K562 (cell line): ENCODE measurements around the gene HTR1D. TPM values are rescaled to one million over a fixed set of nuclear protein-coding genes. Genes with fewer than 3 reads are reported as not detected.

Experiments used
- CBFB ChIP-seq: sonication (generic); formaldehyde crosslinking; IDR thresholded peaks from 2 replicates; pipeline ENCODE4 v1.4.0; 2020; ENCODE audit warnings: mild to moderate bottlenecking, missing genetic modification reagents
- KHSRP ChIP-seq: fragments of 450-650 bp; IDR thresholded peaks from 2 replicates; pipeline ENCODE4 v1.6.1; 2017
- KLF16 ChIP-seq: IDR thresholded peaks from 2 replicates; pipeline ENCODE4 v1.6.1; 2016; ENCODE audit warnings: antibody characterized with exemption
- MED1 ChIP-seq: sonication (generic); formaldehyde crosslinking; IDR thresholded peaks from 2 replicates; pipeline ENCODE4 v1.8.1; 2023; ENCODE audit warnings: missing genetic modification reagents, borderline replicate concordance
- NEUROD1 ChIP-seq: fragments of 150-350 bp; IDR thresholded peaks from 2 replicates; pipeline ENCODE4 v1.6.1; 2014; ENCODE audit warnings: borderline replicate concordance, low read length, low read depth; ENCODE audit not compliant: partially characterized antibody
- PTTG1 ChIP-seq: fragments of 450-650 bp; IDR thresholded peaks from 2 replicates; pipeline ENCODE4 v1.6.1; 2016; ENCODE audit warnings: low read depth, mild to moderate bottlenecking, missing genetic modification characterization, missing compliant biosample characterization
- RBM25 ChIP-seq: fragments of 200-400 bp; formaldehyde crosslinking; IDR thresholded peaks from 2 replicates; pipeline ENCODE4 v1.6.1; 2018; ENCODE audit warnings: low read length, low read depth, moderate library complexity; ENCODE audit not compliant: severe bottlenecking
- SP1 ChIP-seq: sonication (generic); formaldehyde crosslinking; IDR thresholded peaks from 2 replicates; pipeline ENCODE4 v1.8.1; 2022; ENCODE audit warnings: mild to moderate bottlenecking, missing genetic modification reagents
- SREBF2 ChIP-seq: sonication (generic); formaldehyde crosslinking; IDR thresholded peaks from 2 replicates; pipeline ENCODE4 v1.4.0; 2020; ENCODE audit warnings: mild to moderate bottlenecking, missing genetic modification reagents
- TBL1XR1 ChIP-seq, 2 experiments: IDR thresholded peaks; 2 replicates each; pipeline ENCODE4 v1.6.1; 2012; ENCODE audit warnings: improper control_type of control experiment in 2 of 2, low read length in 2 of 2, mild to moderate bottlenecking in 1 of 2
- TEAD2 ChIP-seq: fragments of 450-650 bp; IDR thresholded peaks from 2 replicates; pipeline ENCODE4 v1.6.1; 2016; ENCODE audit warnings: missing genetic modification characterization, control low read depth, missing compliant biosample characterization
- ZNF76 ChIP-seq: fragments of 250-450 bp; sonication (Bioruptor Pico); IDR thresholded peaks from 2 replicates; pipeline ENCODE4 v1.4.0; 2020; ENCODE audit warnings: mild to moderate bottlenecking, moderate library complexity, borderline replicate concordance
- ZNF77 ChIP-seq: fragments of 250-450 bp; sonication (Bioruptor Pico); IDR thresholded peaks from 2 replicates; pipeline ENCODE4 v1.5.0; 2020
- ZNF79 ChIP-seq: fragments of 250-450 bp; sonication (Bioruptor Pico); IDR thresholded peaks from 2 replicates; pipeline ENCODE4 v1.4.0; 2020; ENCODE audit warnings: low read depth, mild to moderate bottlenecking, moderate library complexity
- polyA plus RNA-seq, 8 experiments: library from polyadenylated mRNA; depleted of rRNA in 4 of 8; stranded (reverse) in 5 of 8; unstranded in 3 of 8; fragments of >200 nt; fragmentation: Nextera tagmentation in 2 of 8; fragmentation: Illumina TruSeq in 1 of 8; extraction: Ambion mirVana in 2 of 8; extraction: Trizol in 1 of 8; gene quantifications; 2 replicates each; pipeline versions ENCODE4 v1.2.1 to v1.2.3, GENCODE V29; 2011 to 2014; ENCODE audit warnings: inconsistent platforms in 1 of 8, missing spikeins in 1 of 8
- total RNA-seq, 7 experiments: library from RNA; depleted of rRNA in 6 of 7; stranded (reverse); fragments of >200 nt in 6 of 7; fragmentation: Illumina TruSeq in 2 of 7; extraction: Trizol in 2 of 7; gene quantifications; 2 replicates each; pipeline versions ENCODE4 v1.2.1 to v1.2.3, GENCODE V29; 2011 to 2021; ENCODE audit warnings: low replicate concordance in 1 of 7
- TF ChIP-seq, protein P1 (sequence below): sonication (generic); formaldehyde crosslinking; IDR thresholded peaks from 2 replicates; pipeline ENCODE4 v1.8.0; 2022; ENCODE audit warnings: missing genetic modification reagents, mild to moderate bottlenecking, borderline replicate concordance
- TF ChIP-seq, protein P2 (sequence below): conservative IDR thresholded peaks from 2 replicates; pipeline ENCODE4 v1.6.1; 2011; ENCODE audit warnings: low read depth, mild to moderate bottlenecking, low read length; ENCODE audit not compliant: control insufficient read depth
- TF ChIP-seq, protein P3 (sequence below): fragments of 200-800 bp; sonication (Bioruptor generic); IDR thresholded peaks from 2 replicates; pipeline ENCODE4 v1.6.1; 2017; ENCODE audit warnings: missing genetic modification characterization, missing compliant biosample characterization
- TF ChIP-seq, protein P4 (sequence below), 2 experiments: IDR thresholded peaks in 1 of 2; conservative IDR thresholded peaks in 1 of 2; 2 replicates each; pipeline ENCODE4 v1.6.1; 2016; ENCODE audit warnings: low read depth in 2 of 2, mild to moderate bottlenecking in 1 of 2, missing compliant biosample characterization in 1 of 2, missing genetic modification characterization in 1 of 2, moderate library complexity in 1 of 2
- TF ChIP-seq, protein P5 (sequence below): fragments of 450-650 bp; conservative IDR thresholded peaks from 2 replicates; pipeline ENCODE4 v1.6.1; 2016; ENCODE audit warnings: missing genetic modification characterization, low read depth, mild to moderate bottlenecking, control low read depth, missing compliant biosample characterization

HTR1D gene
- total and polyA plus RNA-seq, 9 of the 15 experiments (the other 6 are each of a cell fraction or from before 2014, with no cell fraction given): 0.03 to 0.09 (median 0.04) TPM; not detected in 4

DNA sequence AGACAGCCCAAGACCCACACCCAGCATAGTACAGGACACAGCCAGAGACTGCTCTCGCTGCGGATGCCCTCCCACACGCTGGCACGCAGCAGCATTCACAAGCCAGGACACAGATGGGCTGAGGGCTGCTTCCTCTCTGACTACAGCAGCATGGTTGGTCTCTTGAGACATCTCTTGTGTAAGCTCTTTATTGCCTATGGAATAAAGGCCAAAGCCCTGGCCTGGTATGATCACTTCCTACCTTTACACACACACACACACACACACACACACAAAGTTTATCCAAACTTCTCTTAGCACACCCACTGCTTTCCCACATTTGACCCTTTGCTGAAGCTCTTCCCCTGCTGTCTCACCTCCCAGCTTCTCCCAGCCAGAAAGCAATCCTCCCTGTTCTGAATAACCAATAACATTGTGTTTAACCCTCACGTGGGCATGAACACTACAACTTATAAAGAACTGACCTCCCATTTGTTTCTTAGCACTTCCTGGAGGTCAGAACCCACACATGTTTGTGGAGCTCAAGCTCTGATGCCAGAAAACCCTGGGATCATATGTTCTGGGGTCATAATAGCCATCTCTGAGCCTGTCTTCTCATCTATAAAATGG, 47.5 kb downstream of the HTR1D start (continued):
- TF ChIP-seq, protein P1, sequence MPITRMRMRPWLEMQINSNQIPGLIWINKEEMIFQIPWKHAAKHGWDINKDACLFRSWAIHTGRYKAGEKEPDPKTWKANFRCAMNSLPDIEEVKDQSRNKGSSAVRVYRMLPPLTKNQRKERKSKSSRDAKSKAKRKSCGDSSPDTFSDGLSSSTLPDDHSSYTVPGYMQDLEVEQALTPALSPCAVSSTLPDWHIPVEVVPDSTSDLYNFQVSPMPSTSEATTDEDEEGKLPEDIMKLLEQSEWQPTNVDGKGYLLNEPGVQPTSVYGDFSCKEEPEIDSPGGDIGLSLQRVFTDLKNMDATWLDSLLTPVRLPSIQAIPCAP (CRISPR knock-in tag): no peak
- TF ChIP-seq TEAD2 (tag) (no peak), SP1 (no peak), TBL1XR1 (IDR thresholded peaks at IDR 0.05; ENCODE audit: low read length in 2 of 2) (no peak), NEUROD1 (no peak), SREBF2 (CRISPR knock-in tag) (no peak), KLF16 (no peak), ZNF79 (CRISPR knock-in tag) (no peak), ZNF76 (no peak), PTTG1 (no peak), CBFB (no peak), MED1 (CRISPR knock-in tag) (no peak), RBM25 (no peak), KHSRP (no peak), ZNF77 (CRISPR knock-in tag) (no peak)
- TF ChIP-seq, protein P2, sequence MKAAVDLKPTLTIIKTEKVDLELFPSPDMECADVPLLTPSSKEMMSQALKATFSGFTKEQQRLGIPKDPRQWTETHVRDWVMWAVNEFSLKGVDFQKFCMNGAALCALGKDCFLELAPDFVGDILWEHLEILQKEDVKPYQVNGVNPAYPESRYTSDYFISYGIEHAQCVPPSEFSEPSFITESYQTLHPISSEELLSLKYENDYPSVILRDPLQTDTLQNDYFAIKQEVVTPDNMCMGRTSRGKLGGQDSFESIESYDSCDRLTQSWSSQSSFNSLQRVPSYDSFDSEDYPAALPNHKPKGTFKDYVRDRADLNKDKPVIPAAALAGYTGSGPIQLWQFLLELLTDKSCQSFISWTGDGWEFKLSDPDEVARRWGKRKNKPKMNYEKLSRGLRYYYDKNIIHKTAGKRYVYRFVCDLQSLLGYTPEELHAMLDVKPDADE: no peak
- TF ChIP-seq, protein P3, sequence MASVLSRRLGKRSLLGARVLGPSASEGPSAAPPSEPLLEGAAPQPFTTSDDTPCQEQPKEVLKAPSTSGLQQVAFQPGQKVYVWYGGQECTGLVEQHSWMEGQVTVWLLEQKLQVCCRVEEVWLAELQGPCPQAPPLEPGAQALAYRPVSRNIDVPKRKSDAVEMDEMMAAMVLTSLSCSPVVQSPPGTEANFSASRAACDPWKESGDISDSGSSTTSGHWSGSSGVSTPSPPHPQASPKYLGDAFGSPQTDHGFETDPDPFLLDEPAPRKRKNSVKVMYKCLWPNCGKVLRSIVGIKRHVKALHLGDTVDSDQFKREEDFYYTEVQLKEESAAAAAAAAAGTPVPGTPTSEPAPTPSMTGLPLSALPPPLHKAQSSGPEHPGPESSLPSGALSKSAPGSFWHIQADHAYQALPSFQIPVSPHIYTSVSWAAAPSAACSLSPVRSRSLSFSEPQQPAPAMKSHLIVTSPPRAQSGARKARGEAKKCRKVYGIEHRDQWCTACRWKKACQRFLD: no peak; the same call in 1 of the 2 replicates
- TF ChIP-seq, protein P4, sequence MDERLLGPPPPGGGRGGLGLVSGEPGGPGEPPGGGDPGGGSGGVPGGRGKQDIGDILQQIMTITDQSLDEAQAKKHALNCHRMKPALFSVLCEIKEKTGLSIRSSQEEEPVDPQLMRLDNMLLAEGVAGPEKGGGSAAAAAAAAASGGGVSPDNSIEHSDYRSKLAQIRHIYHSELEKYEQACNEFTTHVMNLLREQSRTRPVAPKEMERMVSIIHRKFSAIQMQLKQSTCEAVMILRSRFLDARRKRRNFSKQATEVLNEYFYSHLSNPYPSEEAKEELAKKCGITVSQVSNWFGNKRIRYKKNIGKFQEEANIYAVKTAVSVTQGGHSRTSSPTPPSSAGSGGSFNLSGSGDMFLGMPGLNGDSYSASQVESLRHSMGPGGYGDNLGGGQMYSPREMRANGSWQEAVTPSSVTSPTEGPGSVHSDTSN (CRISPR knock-in tag; IDR thresholded peaks at IDR 0.05; ENCODE audit: low read depth): no peak
- TF ChIP-seq, protein P4 (tag; conservative IDR thresholded peaks at IDR 0.05; ENCODE audit: low read depth): no peak
- TF ChIP-seq, protein P5, sequence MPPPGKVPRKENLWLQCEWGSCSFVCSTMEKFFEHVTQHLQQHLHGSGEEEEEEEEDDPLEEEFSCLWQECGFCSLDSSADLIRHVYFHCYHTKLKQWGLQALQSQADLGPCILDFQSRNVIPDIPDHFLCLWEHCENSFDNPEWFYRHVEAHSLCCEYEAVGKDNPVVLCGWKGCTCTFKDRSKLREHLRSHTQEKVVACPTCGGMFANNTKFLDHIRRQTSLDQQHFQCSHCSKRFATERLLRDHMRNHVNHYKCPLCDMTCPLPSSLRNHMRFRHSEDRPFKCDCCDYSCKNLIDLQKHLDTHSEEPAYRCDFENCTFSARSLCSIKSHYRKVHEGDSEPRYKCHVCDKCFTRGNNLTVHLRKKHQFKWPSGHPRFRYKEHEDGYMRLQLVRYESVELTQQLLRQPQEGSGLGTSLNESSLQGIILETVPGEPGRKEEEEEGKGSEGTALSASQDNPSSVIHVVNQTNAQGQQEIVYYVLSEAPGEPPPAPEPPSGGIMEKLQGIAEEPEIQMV (tag): no peak
